Renal pelvis (tissue), 4 donors: ENCODE results near the gene DGKI. TPM values are rescaled to one million over a fixed set of nuclear protein-coding genes. Genes with fewer than 3 reads are reported as not detected.
"Not testable (repeated sequence)": the region's sequence is repeated elsewhere in the genome, so short reads cannot be mapped to it uniquely, and the experiment has no call there.

Source experiments
- DNase-seq: peaks from one replicate; pipeline ENCODE4 v3.0.0-alpha.2; 2013
- polyA plus RNA-seq, 3 donors: library from polyadenylated mRNA; unstranded; fragments of 120-200 nt; gene quantifications; one replicate each; pipeline ENCODE4 v1.2.1, GENCODE V29; 2013; ENCODE audit not compliant: insufficient read length in 3 of 3

The DGKI gene
- polyA plus RNA-seq, 3 donors, result 1.5 to 2.3 (median 1.6) TPM

- no peak for DNase-seq
Observed at GRCh38 chr7:137838706-137839315, 8.0 kb downstream of the DGKI start.

- DNase-seq, result no peak
Observed at GRCh38 chr7:137836541-137836940, 10.2 kb downstream of the DGKI start.

- no peak for DNase-seq
Observed at GRCh38 chr7:137836113-137836509, 10.7 kb downstream of the DGKI start.

GRCh38 chr7:137835486-137836112 lies 11.2 kb downstream of the DGKI start:
- no peak for DNase-seq

- DNase-seq, result no peak
Observed at GRCh38 chr7:137834552-137834951, 12.2 kb downstream of the DGKI start.

- DNase-seq, result not testable (repeated sequence)
Observed at GRCh38 chr7:137832990-137833389, 13.8 kb downstream of the DGKI start.

- DNase-seq, result no peak
Observed at GRCh38 chr7:137832382-137832781, 14.4 kb downstream of the DGKI start.

- DNase-seq, result not testable (repeated sequence)
Observed at GRCh38 chr7:137831555-137831954, 15.2 kb downstream of the DGKI start.

- DNase-seq, result no peak
Observed at GRCh38 chr7:137829337-137829992, 17.3 kb downstream of the DGKI start.

- DNase-seq, result no peak
Observed at GRCh38 chr7:137828456-137828855, 18.3 kb downstream of the DGKI start.

- DNase-seq, result no peak
Observed at GRCh38 chr7:137825489-137825888, 21.3 kb downstream of the DGKI start.

GRCh38 chr7:137820677-137821420 lies 25.9 kb downstream of the DGKI start:
- peak; percentile 19 for DNase-seq

GRCh38 chr7:137820156-137820555 lies 26.6 kb downstream of the DGKI start:
- DNase-seq, result no peak

GRCh38 chr7:137818036-137818435 lies 28.7 kb downstream of the DGKI start:
- DNase-seq, result no peak

- DNase-seq, result no peak
Observed at GRCh38 chr7:137816696-137817320, 30.0 kb downstream of the DGKI start.

GRCh38 chr7:137813541-137813940 lies 33.2 kb downstream of the DGKI start:
- DNase-seq, result no peak

- no peak for DNase-seq
Observed at GRCh38 chr7:137810248-137810647, 36.5 kb downstream of the DGKI start.

- DNase-seq, result no peak
Observed at GRCh38 chr7:137804836-137805235, 41.9 kb downstream of the DGKI start.

- no peak for DNase-seq
Observed at GRCh38 chr7:137801491-137801890, 45.3 kb downstream of the DGKI start.

- no peak for DNase-seq
Observed at GRCh38 chr7:137801003-137801402, 45.8 kb downstream of the DGKI start.

GRCh38 chr7:137798073-137798763 lies 48.6 kb downstream of the DGKI start:
- DNase-seq, result no peak

GRCh38 chr7:137795211-137795610 lies 51.6 kb downstream of the DGKI start:
- DNase-seq, result no peak
